Body of pancreas (tissue), 4 donors: ENCODE results near the gene DYNLT2B.

Experiments
- CTCF ChIP-seq, 7 experiments: fragments of 450-650 bp in 4 of 7; fragments of 200-600 bp in 3 of 7; sonication (generic) in 3 of 7; IDR thresholded peaks; one replicate each; pipeline ENCODE4 v1.5.1; 2016 to 2019; ENCODE audit warnings: antibody characterized with exemption in 7 of 7
- POLR2A ChIP-seq, 3 donors: fragments of 450-650 bp; IDR thresholded peaks; one replicate each; pipeline ENCODE4 v1.6.1; 2016; ENCODE audit warnings: antibody characterized with exemption in 3 of 3, mild to moderate bottlenecking in 2 of 3

- TF ChIP-seq CTCF (IDR thresholded peaks at IDR 0.05), result no peak
- no peak for TF ChIP-seq POLR2A (IDR thresholded peaks at IDR 0.05)
Observed at GRCh38 chr3:196260784-196261183, 57.3 kb downstream of the DYNLT2B start.
